SU-DHL-6 (cell line): Measurements from ENCODE around the gene PTPN18.
"Not testable (repeated sequence)": the region's sequence is repeated elsewhere in the genome, so short reads cannot be mapped to it uniquely, and the experiment has no call there.

ENCODE experiments used
- H2AFZ ChIP-seq: fragments of 200-600 bp; sonication (generic); 2 replicates; pipeline ENCODE4 v1.6.1; 2014; ENCODE audit warnings: low read depth, mild to moderate bottlenecking, moderate library complexity, mixed read lengths, antibody characterized with exemption, low read length; ENCODE audit not compliant: severe bottlenecking
- H3F3A ChIP-seq: fragments of 200-600 bp; shearing (Covaris generic); 2 replicates; pipeline ENCODE4 v1.6.0; 2016; ENCODE audit warnings: antibody characterized with exemption, mild to moderate bottlenecking; ENCODE audit not compliant: insufficient read depth
- H3K27ac ChIP-seq: fragments of 200-600 bp; sonication (generic); 2 replicates; pipeline ENCODE4 v1.5.1; 2016; ENCODE audit warnings: low read depth, mild to moderate bottlenecking, low read length, moderate library complexity, mixed read lengths
- H3K27me3 ChIP-seq: fragments of 200-600 bp; sonication (generic), shearing (Covaris generic); 2 replicates; pipeline ENCODE4 v1.6.0; 2014; ENCODE audit warnings: mild to moderate bottlenecking, low read length
- H3K36me3 ChIP-seq: fragments of 200-600 bp; sonication (generic); 2 replicates; pipeline ENCODE4 v1.6.1; 2014; ENCODE audit warnings: mild to moderate bottlenecking, low read length, mixed read lengths
- H3K4me2 ChIP-seq: fragments of 300-600, 200-600 bp; shearing (Covaris generic), sonication (generic); 2 replicates; pipeline ENCODE4 v1.6.0; 2014; ENCODE audit warnings: low read length, low read depth, mild to moderate bottlenecking; ENCODE audit not compliant: poor library complexity, severe bottlenecking
- H3K4me3 ChIP-seq: fragments of 200-600 bp; sonication (generic); 2 replicates; pipeline ENCODE4 v1.5.1; 2014; ENCODE audit warnings: antibody characterized with exemption, low read length, mild to moderate bottlenecking, mixed read lengths; ENCODE audit not compliant: insufficient read depth, poor library complexity, severe bottlenecking
- H3K79me2 ChIP-seq: fragments of 200-600 bp; sonication (generic); 2 replicates; pipeline ENCODE4 v1.6.1; 2014; ENCODE audit warnings: mild to moderate bottlenecking, low read length, moderate library complexity; ENCODE audit not compliant: insufficient read depth
- H3K9ac ChIP-seq: fragments of 200-600 bp; sonication (generic); 2 replicates; pipeline ENCODE4 v1.7.0; 2014; ENCODE audit warnings: mild to moderate bottlenecking, low read length
- H3K9me2 ChIP-seq: fragments of 200-600 bp; sonication (generic); replicated peaks from 2 replicates; pipeline ENCODE4 v1.6.1; 2014; ENCODE audit warnings: low read length; ENCODE audit not compliant: insufficient read depth
- H3K9me3 ChIP-seq: fragments of 200-600 bp; sonication (generic); 2 replicates; pipeline ENCODE4 v1.6.1; 2014; ENCODE audit warnings: low read length, mixed read lengths; ENCODE audit not compliant: insufficient read depth
- H4K20me1 ChIP-seq: fragments of 200-600 bp; sonication (generic); 2 replicates; pipeline ENCODE4 v1.6.1; 2014; ENCODE audit warnings: low read depth, mild to moderate bottlenecking, antibody characterized with exemption, low read length, moderate library complexity, mixed read lengths
- EZH2phosphoT487 ChIP-seq: fragments of 200-600 bp; sonication (generic), shearing (Covaris generic); conservative IDR thresholded peaks from 2 replicates; pipeline ENCODE4 v1.6.1; 2018; ENCODE audit warnings: mild to moderate bottlenecking, antibody characterized with exemption, low read length, moderate library complexity, mixed read lengths
- TF ChIP-seq, protein P1 (sequence below): fragments of 200-600 bp; sonication (generic); IDR thresholded peaks from one replicate; pipeline ENCODE4 v1.5.1; 2017; ENCODE audit warnings: antibody characterized with exemption, mild to moderate bottlenecking, low read length, moderate library complexity; ENCODE audit not compliant: insufficient read depth, poor library complexity, severe bottlenecking

Gene PTPN18

DNA sequence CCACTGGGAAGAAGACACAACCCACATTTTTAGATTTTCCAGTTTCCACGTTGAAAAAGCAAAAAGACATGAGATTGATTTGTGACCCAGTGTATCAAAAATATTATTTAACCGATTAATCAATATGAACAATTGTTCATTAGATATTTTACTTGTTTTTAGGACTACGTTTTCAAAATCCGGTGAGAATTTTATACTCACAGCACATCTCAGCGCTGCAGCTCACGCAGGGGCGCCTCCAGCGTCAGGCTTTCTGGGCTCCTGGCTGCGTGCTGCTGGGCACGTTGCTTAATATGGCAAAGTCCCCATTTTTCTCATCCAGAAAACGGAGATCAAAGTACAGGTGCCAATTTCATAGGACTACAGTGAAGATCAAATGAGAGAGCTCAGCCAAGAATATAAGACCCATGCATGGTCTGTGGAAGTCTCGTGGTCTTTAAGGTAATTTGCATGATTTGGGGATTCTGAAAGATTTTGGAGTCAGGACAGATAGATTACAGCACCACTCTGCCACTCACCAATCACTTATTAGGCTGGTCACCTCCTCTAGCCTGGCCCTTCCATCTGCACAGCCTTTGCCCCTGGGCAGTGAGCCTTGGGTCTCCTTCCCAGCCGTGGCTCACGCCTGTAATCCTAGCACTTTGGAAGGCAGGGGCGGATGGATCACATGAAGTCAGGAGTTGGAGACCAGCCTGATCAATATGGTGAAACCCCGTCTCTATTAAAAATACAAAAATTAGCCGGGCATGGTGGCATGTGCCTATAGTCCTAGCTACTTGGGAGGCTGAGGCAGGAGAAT lies 36.2 kb downstream of the PTPN18 start:
- Histone ChIP-seq H3K79me2 (no peaks in the 10 kb centered on the region), H3K4me2 (peak overlapping the region; percentile 43), H3K27me3 (no peaks in the 10 kb centered on the region), H3K9me3 (no peaks in the 10 kb centered on the region), H3K4me3 (no peak overlapping the region), H3F3A (no peaks in the 10 kb centered on the region), H2AFZ (no peak overlapping the region), H4K20me1 (no peaks in the 10 kb centered on the region), H3K27ac (no peak overlapping the region), H3K9ac (no peak overlapping the region), H3K9me2 (no peaks in the 10 kb centered on the region), H3K36me3 (no peaks in the 10 kb centered on the region)
- TF ChIP-seq EZH2phosphoT487, result no peak
- TF ChIP-seq, protein P1, sequence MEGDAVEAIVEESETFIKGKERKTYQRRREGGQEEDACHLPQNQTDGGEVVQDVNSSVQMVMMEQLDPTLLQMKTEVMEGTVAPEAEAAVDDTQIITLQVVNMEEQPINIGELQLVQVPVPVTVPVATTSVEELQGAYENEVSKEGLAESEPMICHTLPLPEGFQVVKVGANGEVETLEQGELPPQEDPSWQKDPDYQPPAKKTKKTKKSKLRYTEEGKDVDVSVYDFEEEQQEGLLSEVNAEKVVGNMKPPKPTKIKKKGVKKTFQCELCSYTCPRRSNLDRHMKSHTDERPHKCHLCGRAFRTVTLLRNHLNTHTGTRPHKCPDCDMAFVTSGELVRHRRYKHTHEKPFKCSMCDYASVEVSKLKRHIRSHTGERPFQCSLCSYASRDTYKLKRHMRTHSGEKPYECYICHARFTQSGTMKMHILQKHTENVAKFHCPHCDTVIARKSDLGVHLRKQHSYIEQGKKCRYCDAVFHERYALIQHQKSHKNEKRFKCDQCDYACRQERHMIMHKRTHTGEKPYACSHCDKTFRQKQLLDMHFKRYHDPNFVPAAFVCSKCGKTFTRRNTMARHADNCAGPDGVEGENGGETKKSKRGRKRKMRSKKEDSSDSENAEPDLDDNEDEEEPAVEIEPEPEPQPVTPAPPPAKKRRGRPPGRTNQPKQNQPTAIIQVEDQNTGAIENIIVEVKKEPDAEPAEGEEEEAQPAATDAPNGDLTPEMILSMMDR, result no peak

DNA sequence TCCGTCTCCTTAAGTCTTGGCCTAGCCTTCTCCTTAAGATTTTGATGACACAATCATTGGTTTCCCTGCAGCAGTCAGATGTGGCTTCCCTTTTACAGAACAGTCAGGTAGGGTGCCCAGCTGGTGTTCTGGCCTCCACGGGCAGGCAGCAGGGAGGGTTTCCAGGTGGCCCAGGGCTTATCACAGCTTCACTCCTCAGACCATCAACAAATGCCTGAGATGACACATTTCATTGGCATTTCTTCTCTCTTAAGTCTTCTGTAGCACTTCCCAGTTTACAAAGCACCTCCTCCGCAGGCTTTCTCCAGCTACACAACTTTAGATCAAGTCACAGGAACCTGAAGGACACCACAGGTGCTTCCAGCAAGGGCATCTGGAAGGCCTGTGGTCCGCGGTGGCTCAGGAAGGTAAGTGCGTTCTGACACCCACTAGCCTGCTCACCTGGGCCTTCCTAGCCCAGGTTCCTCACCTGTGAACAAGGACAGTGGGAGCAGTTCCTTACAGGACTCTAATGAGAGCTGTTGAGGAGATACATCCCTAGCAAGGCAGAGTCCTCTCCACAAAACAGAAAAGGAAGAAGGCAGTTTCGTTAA lies 37.6 kb downstream of the PTPN18 start:
- Histone ChIP-seq H3K36me3 (no peaks in the 10 kb centered on the region), H3K9ac (no peak overlapping the region), H3K27ac (no peak overlapping the region), H3K79me2 (no peaks in the 10 kb centered on the region), H3K9me3 (no peaks in the 10 kb centered on the region), H2AFZ (no peak overlapping the region), H3F3A (no peaks in the 10 kb centered on the region), H3K9me2 (no peaks in the 10 kb centered on the region), H3K27me3 (no peaks in the 10 kb centered on the region), H3K4me3 (no peak overlapping the region), H4K20me1 (no peaks in the 10 kb centered on the region), H3K4me2 (no peak overlapping the region)
- TF ChIP-seq EZH2phosphoT487, result no peak
- TF ChIP-seq, protein P1, result no peak

DNA sequence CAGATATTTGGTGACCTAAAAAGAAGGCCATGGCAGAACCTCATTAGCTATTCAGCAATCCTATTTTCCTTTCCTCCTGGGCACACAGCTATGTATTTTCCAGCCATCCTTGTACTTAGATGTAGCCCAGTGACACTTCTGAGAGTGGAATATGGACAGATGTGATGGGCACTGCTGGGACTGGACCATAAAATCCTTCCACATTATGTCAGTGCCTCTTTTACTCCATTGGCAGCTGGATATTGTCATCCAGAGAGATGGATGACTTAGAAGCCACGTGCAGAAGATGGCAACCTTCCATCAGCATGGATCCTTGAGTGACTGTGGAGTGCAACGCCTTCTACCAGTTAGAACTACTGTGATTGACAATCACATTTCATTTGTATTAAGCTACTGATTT lies 50.4 kb downstream of the PTPN18 start:
- H3K9me3 ChIP-seq, H3K9ac ChIP-seq, H4K20me1 ChIP-seq, H3K4me3 ChIP-seq, H3K4me2 ChIP-seq, H3K79me2 ChIP-seq, H3K9me2 ChIP-seq, H3F3A ChIP-seq, H3K36me3 ChIP-seq, H3K27me3 ChIP-seq, H3K27ac ChIP-seq, H2AFZ ChIP-seq: not testable (repeated sequence)

DNA sequence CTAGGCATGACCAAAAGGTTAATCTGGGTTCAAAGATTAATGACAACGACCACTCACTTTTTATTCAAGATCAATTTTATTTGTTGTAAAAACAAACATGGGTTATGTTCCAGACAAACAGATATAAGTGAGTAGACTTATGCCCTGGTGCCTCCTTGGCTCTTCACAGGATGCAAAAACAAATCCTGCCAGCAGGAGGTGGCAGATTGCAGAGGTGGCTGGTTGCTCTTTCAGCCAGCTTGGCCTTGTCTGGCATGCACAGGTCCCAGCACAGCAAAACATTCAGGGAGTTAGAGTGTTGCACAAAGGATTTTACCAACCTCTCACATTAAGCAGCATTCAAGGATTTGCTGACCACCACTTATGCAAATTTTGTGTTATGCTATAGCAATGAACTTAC lies 60.8 kb downstream of the PTPN18 start:
- H4K20me1 ChIP-seq, H3F3A ChIP-seq, H3K27ac ChIP-seq, H3K9me2 ChIP-seq, H3K9ac ChIP-seq, H3K36me3 ChIP-seq, H3K79me2 ChIP-seq, H3K9me3 ChIP-seq, H3K4me2 ChIP-seq, H3K4me3 ChIP-seq, H2AFZ ChIP-seq, H3K27me3 ChIP-seq: not testable (repeated sequence)

DNA sequence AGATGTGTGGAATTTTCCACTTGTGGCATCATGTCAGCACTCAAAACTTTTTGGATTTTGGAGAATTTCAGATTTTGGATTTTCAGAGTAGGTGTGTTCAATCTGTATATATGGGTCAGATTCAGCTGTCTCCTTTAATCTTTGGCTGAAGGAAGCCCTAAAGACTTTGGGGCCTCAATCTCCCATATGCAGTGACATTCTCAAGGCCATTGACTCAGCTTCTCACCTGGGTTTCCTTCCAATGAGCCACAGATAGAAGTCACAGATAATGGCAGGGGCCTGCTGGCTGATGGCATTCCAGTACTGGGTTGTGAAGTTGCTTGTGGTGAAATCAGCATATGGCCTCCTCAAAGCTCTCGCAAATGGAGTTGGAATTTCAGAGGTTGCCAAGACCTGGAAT lies 63.0 kb downstream of the PTPN18 start:
- H3K4me2 ChIP-seq, H3K36me3 ChIP-seq, H3K4me3 ChIP-seq, H3K9me2 ChIP-seq, H3K9me3 ChIP-seq, H4K20me1 ChIP-seq, H3K27ac ChIP-seq, H3K27me3 ChIP-seq, H3F3A ChIP-seq, H3K9ac ChIP-seq, H3K79me2 ChIP-seq, H2AFZ ChIP-seq: not testable (repeated sequence)
